GM19397 (cell line): ENCODE measurements around the gene LIMS1.
"Not testable (repeated sequence)": the region's sequence is repeated elsewhere in the genome, so short reads cannot be mapped to it uniquely, and the experiment has no call there.

Experiments
- ATAC-seq: cut with Tn5 transposase; IDR thresholded peaks from one replicate; pipeline ENCODE4 v1.9.1; 2021; ENCODE audit warnings: mild to moderate bottlenecking, moderate library complexity; ENCODE audit not compliant: unreplicated experiment

The LIMS1 gene

DNA sequence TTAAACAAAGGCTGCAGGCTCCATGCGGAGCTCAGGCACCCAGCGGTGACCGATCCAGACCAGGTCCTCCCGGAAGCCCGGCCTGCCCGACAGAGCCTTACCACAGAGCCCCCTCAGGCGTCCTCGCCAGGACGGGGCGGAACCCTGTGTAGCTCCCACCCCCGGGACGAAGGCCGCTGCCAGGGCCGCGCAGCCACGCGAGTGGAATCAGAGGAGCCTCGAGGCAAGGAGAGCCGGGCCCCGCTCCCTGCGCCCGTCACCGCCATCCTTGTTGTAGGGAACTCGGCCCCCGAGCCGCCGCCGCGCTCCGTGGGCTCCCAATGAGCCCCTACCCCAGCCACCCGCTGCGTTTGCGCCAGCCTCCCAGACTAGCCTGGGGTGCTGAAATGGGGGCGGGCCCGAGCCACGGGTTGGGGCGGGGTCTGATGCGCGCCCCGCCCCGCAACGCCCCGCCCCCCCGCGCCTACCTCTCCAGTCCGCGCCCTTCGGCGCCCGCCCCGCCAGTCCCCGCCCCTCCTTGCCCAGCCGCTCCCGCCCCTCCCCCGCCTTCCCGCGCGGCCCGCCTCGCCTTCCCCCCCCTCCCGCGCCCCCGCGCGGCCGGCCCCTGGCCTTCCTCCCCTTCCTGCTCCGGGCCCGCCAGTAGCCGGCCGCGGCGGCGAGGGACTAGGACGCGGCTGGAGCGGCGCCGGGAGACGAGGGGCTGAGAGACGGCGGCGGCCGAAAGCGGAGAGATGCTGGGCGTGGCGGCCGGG is at the start of gene LIMS1:
TSS of gene LIMS1 (plus strand) at position 639 of the 752 bp plus-strand sequence. CDS start at position 732, 93 bp downstream.
- ATAC-seq: peak; percentile 83

DNA sequence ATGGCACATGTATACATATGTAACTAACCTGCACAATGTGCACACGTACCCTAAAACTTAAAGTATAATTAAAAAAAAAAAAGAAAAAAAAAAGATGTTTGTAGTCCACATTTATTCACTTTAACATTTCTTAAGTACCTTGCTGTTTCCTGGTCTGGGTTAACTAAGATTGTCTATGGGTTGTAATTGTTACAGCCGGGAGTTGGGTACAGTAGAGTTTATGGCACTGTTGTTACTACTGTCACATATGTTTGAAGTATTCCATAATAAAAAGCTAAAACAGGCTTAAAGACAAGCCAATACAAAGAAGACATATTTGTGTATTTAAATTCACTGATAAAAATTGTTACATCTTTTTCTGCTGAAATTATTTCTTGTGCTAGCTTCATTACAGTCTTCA is 49.0 kb upstream of the LIMS1 start:
- ATAC-seq: no peak

DNA sequence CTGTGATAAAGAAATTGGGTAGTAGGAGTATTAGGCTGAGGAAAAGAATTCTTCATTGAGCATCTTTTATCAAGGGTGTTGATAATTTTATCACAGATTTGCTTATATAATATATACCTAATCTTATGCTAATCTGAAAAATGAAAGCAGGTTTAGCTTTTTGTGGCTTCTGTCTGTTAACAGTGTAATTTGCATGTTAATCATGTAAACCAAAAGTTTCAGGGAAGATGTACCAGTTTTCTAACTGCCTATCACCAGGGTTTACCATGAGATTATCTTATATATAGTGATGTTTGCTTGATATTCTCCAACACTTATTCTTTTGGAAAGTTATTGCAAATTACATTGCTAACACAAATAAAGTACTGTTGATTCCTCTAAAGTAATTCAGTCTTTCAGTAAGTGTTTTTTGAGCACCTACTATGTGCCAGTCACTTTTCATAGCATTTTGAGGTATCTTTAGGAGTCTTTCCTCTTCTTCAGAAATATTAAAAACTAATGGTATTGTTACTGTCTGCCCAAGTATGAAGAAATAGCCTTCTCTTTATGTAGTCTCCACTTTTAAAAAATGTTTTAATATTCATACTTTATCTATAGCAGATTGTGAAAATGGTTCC is 43.7 kb upstream of the LIMS1 start:
- no peak for ATAC-seq

GRCh38 chr2:108491848-108492247 is 42.4 kb upstream of the LIMS1 start:
- no peak for ATAC-seq

DNA sequence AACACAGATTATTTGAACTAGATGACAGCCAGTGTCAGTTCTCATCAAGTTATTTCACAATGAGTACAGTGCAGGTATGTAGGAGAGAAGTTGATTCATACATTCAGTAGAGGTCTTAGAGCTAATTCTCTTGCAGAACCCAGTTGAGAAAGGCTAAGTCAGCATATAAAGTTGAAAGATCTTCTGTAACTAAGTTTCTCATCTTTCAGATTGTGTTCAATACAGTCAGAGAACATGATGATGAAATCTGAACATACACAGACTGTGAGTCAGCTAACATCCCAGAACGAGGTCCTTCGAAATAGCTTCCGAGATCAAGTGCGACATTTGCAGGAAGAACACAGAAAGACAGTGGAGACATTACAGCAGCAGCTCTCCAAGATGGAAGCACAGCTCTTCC is 41.9 kb upstream of the LIMS1 start:
- ATAC-seq: no peak

GRCh38 chr2:108496167-108496566 is 38.1 kb upstream of the LIMS1 start:
- not testable (repeated sequence) for ATAC-seq

GRCh38 chr2:108507620-108508019 is 26.6 kb upstream of the LIMS1 start:
- ATAC-seq: not testable (repeated sequence)

- ATAC-seq: not testable (repeated sequence)
These were observed 21.8 kb upstream of the LIMS1 start for GRCh38 chr2:108512431-108512830.

GRCh38 chr2:108514478-108514877 is 19.8 kb upstream of the LIMS1 start:
- ATAC-seq: not testable (repeated sequence)

DNA sequence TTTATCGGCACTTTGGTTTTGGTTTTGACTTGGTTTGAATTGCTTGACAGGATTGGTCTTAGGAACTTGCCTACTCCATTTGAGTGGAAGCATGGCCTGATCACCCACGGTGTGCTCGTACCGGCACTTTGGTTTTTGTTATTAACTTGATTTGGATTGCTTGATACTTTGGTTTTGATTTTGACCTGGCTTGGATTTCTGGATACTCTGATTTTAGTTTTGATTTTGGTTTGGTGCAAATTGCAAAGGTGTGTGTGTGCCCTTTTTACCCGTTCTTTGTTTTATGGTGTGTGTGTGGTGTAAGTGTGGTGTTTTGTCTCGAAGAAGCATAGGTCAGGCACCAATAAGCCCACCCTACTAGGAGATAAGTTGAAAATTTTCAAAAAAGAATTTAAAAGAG is 9.6 kb upstream of the LIMS1 start:
- not testable (repeated sequence) for ATAC-seq

DNA sequence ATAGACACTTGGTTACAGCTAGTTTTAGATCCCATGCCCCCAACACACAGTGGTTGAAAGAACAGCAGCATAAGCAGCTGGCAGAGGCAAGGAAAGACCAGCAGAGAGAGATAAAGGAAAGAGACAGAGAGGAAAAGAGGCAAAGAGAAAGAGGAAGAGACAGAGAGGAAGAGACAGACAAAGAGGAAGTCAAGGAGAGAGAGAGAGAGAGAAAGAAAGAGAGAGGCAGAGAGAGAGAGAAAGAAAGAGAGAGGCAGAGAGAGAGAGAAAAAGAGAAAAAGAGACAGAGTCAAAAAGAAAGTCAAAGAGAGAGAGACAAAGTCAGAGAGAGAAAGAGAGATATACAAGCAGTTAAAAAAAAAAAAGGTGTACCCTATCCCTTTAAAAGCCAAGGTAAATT is 9.0 kb upstream of the LIMS1 start:
- ATAC-seq: not testable (repeated sequence)

DNA sequence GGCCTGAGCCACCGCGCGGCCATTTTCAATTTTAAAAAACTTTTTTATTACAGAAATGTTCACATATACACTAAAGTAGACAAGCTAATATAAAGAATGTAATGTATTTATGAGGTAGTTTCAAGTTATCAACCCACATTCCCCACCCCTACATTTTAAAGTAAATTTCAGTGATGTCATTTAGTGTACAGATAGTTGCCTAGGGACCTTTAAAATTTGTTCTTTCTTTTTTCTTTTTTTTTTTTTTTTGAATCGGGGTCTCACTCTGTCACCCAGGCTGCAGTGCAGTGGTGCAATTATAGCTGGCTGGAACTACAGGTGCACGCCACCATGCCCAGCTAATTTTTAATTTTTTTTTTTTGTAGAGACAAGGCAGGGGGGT is 2.6 kb upstream of the LIMS1 start:
- no peak for ATAC-seq

- peak; percentile 39 for ATAC-seq
These were observed 500 bp downstream of the LIMS1 start for GRCh38 chr2:108534584-108535356.

DNA sequence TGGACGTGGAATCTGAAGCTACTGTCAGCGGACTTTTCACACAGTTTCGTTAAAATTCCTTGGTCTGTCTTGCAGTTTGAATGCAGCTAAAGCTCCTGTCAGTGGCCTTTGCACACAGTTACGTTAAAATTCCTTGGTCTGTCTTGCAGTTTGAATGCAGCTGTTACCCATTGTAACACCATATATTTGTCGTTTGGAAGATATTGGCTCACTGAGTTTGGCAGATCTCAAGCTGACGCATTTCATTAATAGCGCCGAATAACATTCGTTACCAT is 1.0 kb downstream of the LIMS1 start:
- ATAC-seq: no peak

GRCh38 chr2:108536133-108536780 is 2.0 kb downstream of the LIMS1 start:
- no peak for ATAC-seq

DNA sequence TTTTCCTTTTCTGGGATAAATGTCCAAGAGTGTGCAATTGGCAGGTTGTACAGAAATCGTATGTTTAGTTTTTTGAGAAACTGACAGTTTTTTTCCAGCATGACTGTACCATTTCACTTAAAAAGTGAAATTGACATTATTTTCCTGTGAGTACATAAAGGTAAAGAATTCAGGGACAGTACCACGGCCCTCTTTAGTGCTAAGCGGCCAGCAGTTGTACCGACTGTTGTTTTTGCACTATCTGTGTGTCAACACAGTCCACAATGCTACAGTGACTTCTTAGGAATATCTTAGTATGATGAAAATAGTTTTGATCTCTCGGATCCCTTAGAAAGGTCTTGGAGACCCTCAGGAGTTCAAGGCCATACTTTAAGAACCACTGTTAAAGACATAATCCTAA is 2.6 kb downstream of the LIMS1 start:
- no peak for ATAC-seq

DNA sequence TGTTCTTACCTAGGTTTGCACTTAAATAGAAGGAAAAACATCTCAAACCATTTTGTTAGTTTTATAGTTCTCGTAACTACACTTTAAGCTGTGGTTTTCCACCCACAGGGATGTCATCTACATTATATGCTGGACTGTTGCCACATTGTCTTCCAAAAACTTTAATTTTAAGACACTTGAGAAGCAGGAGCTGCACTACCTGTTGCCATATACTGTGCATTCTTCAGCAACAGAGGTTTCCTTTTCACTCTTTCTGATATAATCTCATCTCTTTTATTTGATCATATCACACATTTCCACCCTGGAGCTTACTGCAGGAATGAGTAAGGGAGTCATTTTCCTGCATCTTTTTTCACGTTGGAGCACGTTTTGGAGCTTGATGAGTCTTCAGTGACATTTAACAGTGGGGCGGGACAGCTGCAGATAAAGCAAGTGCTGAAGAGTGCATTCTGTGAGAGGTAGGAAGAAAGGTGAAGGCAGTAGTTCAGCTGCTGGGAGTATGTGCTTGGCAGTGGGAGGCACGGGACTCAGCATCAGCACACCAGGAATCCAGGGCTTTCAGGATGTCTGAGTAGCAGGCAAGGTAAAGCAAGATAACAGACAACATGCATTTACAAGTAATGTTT is 3.8 kb downstream of the LIMS1 start:
- no peak for ATAC-seq

- no peak for ATAC-seq
These were observed 7.2 kb downstream of the LIMS1 start for GRCh38 chr2:108541451-108541850.

- ATAC-seq: no peak
These were observed 7.8 kb downstream of the LIMS1 start for GRCh38 chr2:108542071-108542470.

GRCh38 chr2:108547606-108548005 is 13.3 kb downstream of the LIMS1 start:
- ATAC-seq: no peak
